Fibroblast of skin of back (primary cell): ENCODE results near the gene RASSF9.

Experiments
- DNase-seq: peaks from one replicate; pipeline ENCODE4 v3.0.0-alpha.2; 2013

Gene RASSF9

GRCh38 chr12:85821206-85821605 is 15.0 kb downstream of the RASSF9 start:
- DNase-seq: peak; percentile 40

GRCh38 chr12:85820101-85820500 is 16.1 kb downstream of the RASSF9 start:
- DNase-seq: peak; percentile 52

- peak; percentile 64 for DNase-seq
Measured at GRCh38 chr12:85814741-85815140, 21.5 kb downstream of the RASSF9 start.

GRCh38 chr12:85814071-85814470 is 22.1 kb downstream of the RASSF9 start:
- no peak for DNase-seq

- DNase-seq: no peak
Measured at GRCh38 chr12:85809500-85809899, 26.7 kb downstream of the RASSF9 start.

- DNase-seq: no peak
Measured at GRCh38 chr12:85807730-85808129, 28.5 kb downstream of the RASSF9 start.

GRCh38 chr12:85805654-85806053 is 30.6 kb downstream of the RASSF9 start:
- peak; percentile 44 for DNase-seq

GRCh38 chr12:85804663-85805062 is 31.5 kb downstream of the RASSF9 start:
- DNase-seq: peak; percentile 54

GRCh38 chr12:85803923-85804322 is 32.3 kb downstream of the RASSF9 start:
- DNase-seq: no peak

- DNase-seq: peak; percentile 48
Measured at GRCh38 chr12:85803231-85803630, 33.0 kb downstream of the RASSF9 start.

GRCh38 chr12:85798122-85798521 is 38.1 kb downstream of the RASSF9 start:
- DNase-seq: no peak

- peak; percentile 15 for DNase-seq
Measured at GRCh38 chr12:85796001-85796400, 40.2 kb downstream of the RASSF9 start.

GRCh38 chr12:85794531-85794930 is 41.7 kb downstream of the RASSF9 start:
- DNase-seq: peak; percentile 45

- DNase-seq: peak; percentile 48
Measured at GRCh38 chr12:85784096-85784720, 52.0 kb downstream of the RASSF9 start.

GRCh38 chr12:85782711-85783110 is 53.5 kb downstream of the RASSF9 start:
- DNase-seq: peak; percentile 53

- no peak for DNase-seq
Measured at GRCh38 chr12:85781766-85782165, 54.4 kb downstream of the RASSF9 start.

- no peak for DNase-seq
Measured at GRCh38 chr12:85779768-85780167, 56.4 kb downstream of the RASSF9 start.

GRCh38 chr12:85775091-85775490 is 61.1 kb downstream of the RASSF9 start:
- DNase-seq: peak; percentile 8

GRCh38 chr12:85765453-85765869 is 70.7 kb downstream of the RASSF9 start:
- DNase-seq: no peak

- no peak for DNase-seq
Measured at GRCh38 chr12:85759623-85760022, 76.6 kb downstream of the RASSF9 start.

- DNase-seq: no peak
Measured at GRCh38 chr12:85759091-85759490, 77.1 kb downstream of the RASSF9 start.

- peak; percentile 38 for DNase-seq
Measured at GRCh38 chr12:85755760-85756159, 80.4 kb downstream of the RASSF9 start.
